HepG2 (cell line): Measurements from ENCODE around the gene SLC39A2. TPM values are rescaled to one million over a fixed set of nuclear protein-coding genes. Genes with fewer than 3 reads are reported as not detected.

Source experiments
- BCL3 ChIP-seq: sonication (generic); formaldehyde crosslinking; IDR thresholded peaks from 2 replicates; pipeline ENCODE4 v1.5.1; 2020; ENCODE audit warnings: mild to moderate bottlenecking, missing genetic modification reagents, moderate library complexity
- BCL6 ChIP-seq: IDR thresholded peaks from 2 replicates; pipeline ENCODE4 v1.6.1; 2016; ENCODE audit warnings: missing genetic modification reagents, missing compliant biosample characterization
- MAFG ChIP-seq: sonication (generic); formaldehyde crosslinking; IDR thresholded peaks from 2 replicates; pipeline ENCODE4 v1.5.1; 2020; ENCODE audit warnings: mild to moderate bottlenecking, missing genetic modification reagents
- NFATC3 ChIP-seq: sonication (generic); formaldehyde crosslinking; IDR thresholded peaks from 2 replicates; pipeline ENCODE4 v1.5.1; 2020; ENCODE audit warnings: mild to moderate bottlenecking, missing genetic modification reagents
- SOX13 ChIP-seq, 3 experiments: fragments of 450-650 bp in 1 of 3; sonication (generic) in 1 of 3; formaldehyde crosslinking in 1 of 3; IDR thresholded peaks in 2 of 3; conservative IDR thresholded peaks in 1 of 3; 2 replicates each; pipeline versions ENCODE4 v1.5.0 to v1.6.1; 2016 to 2020; ENCODE audit warnings: antibody characterized with exemption in 1 of 3, mild to moderate bottlenecking in 1 of 3, missing compliant biosample characterization in 1 of 3, missing genetic modification reagents in 1 of 3, moderate library complexity in 1 of 3
- TAF1 ChIP-seq: sonication (generic); formaldehyde crosslinking; IDR thresholded peaks from 2 replicates; pipeline ENCODE4 v1.4.0; 2020; ENCODE audit warnings: missing genetic modification reagents
- TBX3 ChIP-seq: fragments of 450-650 bp; IDR thresholded peaks from 2 replicates; pipeline ENCODE4 v1.6.1; 2017; ENCODE audit warnings: antibody characterized with exemption, mild to moderate bottlenecking, inconsistent platforms, borderline replicate concordance
- UBTF ChIP-seq: sonication (generic); formaldehyde crosslinking; IDR thresholded peaks from 2 replicates; pipeline ENCODE4 v1.4.0; 2020; ENCODE audit warnings: mild to moderate bottlenecking, missing genetic modification reagents
- ZBTB1 ChIP-seq: sonication (generic); formaldehyde crosslinking; IDR thresholded peaks from 2 replicates; pipeline ENCODE4 v1.4.0; 2020; ENCODE audit warnings: missing genetic modification reagents, borderline replicate concordance
- ZNF431 ChIP-seq: sonication (generic); formaldehyde crosslinking; IDR thresholded peaks from 2 replicates; pipeline ENCODE4 v1.9.0; 2022; ENCODE audit warnings: missing genetic modification reagents, low read depth, mild to moderate bottlenecking, borderline replicate concordance
- ZNF552 ChIP-seq: sonication (generic); formaldehyde crosslinking; IDR thresholded peaks from 2 replicates; pipeline ENCODE4 v1.9.0; 2022; ENCODE audit warnings: missing genetic modification reagents, mild to moderate bottlenecking, borderline replicate concordance
- ZNF557 ChIP-seq: sonication (generic); formaldehyde crosslinking; IDR thresholded peaks from 2 replicates; pipeline ENCODE4 v1.4.0; 2020; ENCODE audit warnings: missing genetic modification reagents
- ZNF660 ChIP-seq: sonication (generic); formaldehyde crosslinking; IDR thresholded peaks from 2 replicates; pipeline ENCODE4 v1.5.1; 2020; ENCODE audit warnings: mild to moderate bottlenecking, low read depth, missing genetic modification reagents, borderline replicate concordance
- polyA plus RNA-seq, 8 experiments: library from polyadenylated mRNA; depleted of rRNA in 3 of 8; stranded (reverse) in 7 of 8; unstranded in 1 of 8; fragments of >200 nt; fragmentation: Illumina TruSeq in 4 of 8; extraction: Trizol in 4 of 8; gene quantifications; 2 replicates each; pipeline versions ENCODE4 v1.2.1 to v1.2.3, GENCODE V29; 2011 to 2016; ENCODE audit warnings: low read depth in 4 of 8, missing spikeins in 1 of 8, mixed read lengths in 1 of 8; ENCODE audit not compliant: insufficient read depth in 1 of 8
- total RNA-seq, 5 experiments: library from RNA; depleted of rRNA; stranded (reverse); fragments of >200 nt; fragmentation: Illumina TruSeq; extraction: Trizol; gene quantifications; 2 replicates each; pipeline ENCODE4 v1.2.3, GENCODE V29; 2016; ENCODE audit warnings: low read depth in 1 of 5
- TF ChIP-seq, protein P1 (sequence below): sonication (generic); formaldehyde crosslinking; IDR thresholded peaks from 2 replicates; pipeline ENCODE4 v1.9.0; 2022; ENCODE audit warnings: missing genetic modification reagents, mild to moderate bottlenecking, borderline replicate concordance

Gene SLC39A2
- total and polyA plus RNA-seq, 2 of the 13 experiments (the other 11 are each of a cell fraction or from before 2014, with no cell fraction given), result 0.08 to 0.11 TPM

- 0 out of 2 replicates have a peak, but pooled peaks have one; percentile 33 for TF ChIP-seq BCL3 (CRISPR knock-in tag)
- no peak for TF ChIP-seq NFATC3 (CRISPR knock-in tag)
- TF ChIP-seq MAFG, result no peak
- peak; percentile 48; the same call in 1 of the 2 replicates for TF ChIP-seq UBTF (CRISPR knock-in tag)
- TF ChIP-seq ZNF552 (CRISPR knock-in tag), result 0 out of 2 replicates have a peak, but pooled peaks have one; percentile 33
- no peak for TF ChIP-seq ZNF431 (CRISPR knock-in tag)
- TF ChIP-seq ZNF660 (CRISPR knock-in tag), result no peak
- TF ChIP-seq ZBTB1 (CRISPR knock-in tag), result no peak
- TF ChIP-seq TBX3, result no peak
- TF ChIP-seq TAF1 (CRISPR knock-in tag), result peak; percentile 44; the same call in 1 of the 2 replicates
- no peak for TF ChIP-seq ZNF557 (CRISPR knock-in tag)
- peak; percentile 6; the same call in 1 of the 2 replicates for TF ChIP-seq BCL6 (CRISPR knock-in tag)
- TF ChIP-seq, protein P1, sequence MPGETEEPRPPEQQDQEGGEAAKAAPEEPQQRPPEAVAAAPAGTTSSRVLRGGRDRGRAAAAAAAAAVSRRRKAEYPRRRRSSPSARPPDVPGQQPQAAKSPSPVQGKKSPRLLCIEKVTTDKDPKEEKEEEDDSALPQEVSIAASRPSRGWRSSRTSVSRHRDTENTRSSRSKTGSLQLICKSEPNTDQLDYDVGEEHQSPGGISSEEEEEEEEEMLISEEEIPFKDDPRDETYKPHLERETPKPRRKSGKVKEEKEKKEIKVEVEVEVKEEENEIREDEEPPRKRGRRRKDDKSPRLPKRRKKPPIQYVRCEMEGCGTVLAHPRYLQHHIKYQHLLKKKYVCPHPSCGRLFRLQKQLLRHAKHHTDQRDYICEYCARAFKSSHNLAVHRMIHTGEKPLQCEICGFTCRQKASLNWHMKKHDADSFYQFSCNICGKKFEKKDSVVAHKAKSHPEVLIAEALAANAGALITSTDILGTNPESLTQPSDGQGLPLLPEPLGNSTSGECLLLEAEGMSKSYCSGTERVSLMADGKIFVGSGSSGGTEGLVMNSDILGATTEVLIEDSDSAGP, result peak; percentile 54; the same call in 1 of the 2 replicates
- TF ChIP-seq SOX13 (IDR thresholded peaks at IDR 0.05), result no peak
- peak in 1 of 2 experiments; percentile 19; a peak in 1 of 4 replicates for TF ChIP-seq SOX13 (CRISPR knock-in tag; conservative IDR thresholded peaks at IDR 0.05 in 1 of 2, IDR thresholded peaks at IDR 0.05 in 1 of 2)
Observed at GRCh38 chr14:21038441-21039422, 39.6 kb downstream of the SLC39A2 start (continued).
